SU-DHL-6 (cell line): Measurements from ENCODE around the gene CLDN6.

Experiments used
- H2AFZ ChIP-seq: fragments of 200-600 bp; sonication (generic); 2 replicates; pipeline ENCODE4 v1.6.1; 2014; ENCODE audit warnings: low read depth, mild to moderate bottlenecking, moderate library complexity, mixed read lengths, antibody characterized with exemption, low read length; ENCODE audit not compliant: severe bottlenecking
- H3F3A ChIP-seq: fragments of 200-600 bp; shearing (Covaris generic); 2 replicates; pipeline ENCODE4 v1.6.0; 2016; ENCODE audit warnings: antibody characterized with exemption, mild to moderate bottlenecking; ENCODE audit not compliant: insufficient read depth
- H3K27ac ChIP-seq: fragments of 200-600 bp; sonication (generic); 2 replicates; pipeline ENCODE4 v1.5.1; 2016; ENCODE audit warnings: low read depth, mild to moderate bottlenecking, low read length, moderate library complexity, mixed read lengths
- H3K27me3 ChIP-seq: fragments of 200-600 bp; sonication (generic), shearing (Covaris generic); 2 replicates; pipeline ENCODE4 v1.6.0; 2014; ENCODE audit warnings: mild to moderate bottlenecking, low read length
- H3K36me3 ChIP-seq: fragments of 200-600 bp; sonication (generic); 2 replicates; pipeline ENCODE4 v1.6.1; 2014; ENCODE audit warnings: mild to moderate bottlenecking, low read length, mixed read lengths
- H3K4me2 ChIP-seq: fragments of 300-600, 200-600 bp; shearing (Covaris generic), sonication (generic); 2 replicates; pipeline ENCODE4 v1.6.0; 2014; ENCODE audit warnings: low read length, low read depth, mild to moderate bottlenecking; ENCODE audit not compliant: poor library complexity, severe bottlenecking
- H3K4me3 ChIP-seq: fragments of 200-600 bp; sonication (generic); 2 replicates; pipeline ENCODE4 v1.5.1; 2014; ENCODE audit warnings: antibody characterized with exemption, low read length, mild to moderate bottlenecking, mixed read lengths; ENCODE audit not compliant: insufficient read depth, poor library complexity, severe bottlenecking
- H3K79me2 ChIP-seq: fragments of 200-600 bp; sonication (generic); 2 replicates; pipeline ENCODE4 v1.6.1; 2014; ENCODE audit warnings: mild to moderate bottlenecking, low read length, moderate library complexity; ENCODE audit not compliant: insufficient read depth
- H3K9ac ChIP-seq: fragments of 200-600 bp; sonication (generic); 2 replicates; pipeline ENCODE4 v1.7.0; 2014; ENCODE audit warnings: mild to moderate bottlenecking, low read length
- H3K9me2 ChIP-seq: fragments of 200-600 bp; sonication (generic); replicated peaks from 2 replicates; pipeline ENCODE4 v1.6.1; 2014; ENCODE audit warnings: low read length; ENCODE audit not compliant: insufficient read depth
- H3K9me3 ChIP-seq: fragments of 200-600 bp; sonication (generic); 2 replicates; pipeline ENCODE4 v1.6.1; 2014; ENCODE audit warnings: low read length, mixed read lengths; ENCODE audit not compliant: insufficient read depth
- H4K20me1 ChIP-seq: fragments of 200-600 bp; sonication (generic); 2 replicates; pipeline ENCODE4 v1.6.1; 2014; ENCODE audit warnings: low read depth, mild to moderate bottlenecking, antibody characterized with exemption, low read length, moderate library complexity, mixed read lengths
- EZH2phosphoT487 ChIP-seq: fragments of 200-600 bp; sonication (generic), shearing (Covaris generic); conservative IDR thresholded peaks from 2 replicates; pipeline ENCODE4 v1.6.1; 2018; ENCODE audit warnings: mild to moderate bottlenecking, antibody characterized with exemption, low read length, moderate library complexity, mixed read lengths
- TF ChIP-seq, protein P1 (sequence below): fragments of 200-600 bp; sonication (generic); IDR thresholded peaks from one replicate; pipeline ENCODE4 v1.5.1; 2017; ENCODE audit warnings: antibody characterized with exemption, mild to moderate bottlenecking, low read length, moderate library complexity; ENCODE audit not compliant: insufficient read depth, poor library complexity, severe bottlenecking

CLDN6 gene

DNA sequence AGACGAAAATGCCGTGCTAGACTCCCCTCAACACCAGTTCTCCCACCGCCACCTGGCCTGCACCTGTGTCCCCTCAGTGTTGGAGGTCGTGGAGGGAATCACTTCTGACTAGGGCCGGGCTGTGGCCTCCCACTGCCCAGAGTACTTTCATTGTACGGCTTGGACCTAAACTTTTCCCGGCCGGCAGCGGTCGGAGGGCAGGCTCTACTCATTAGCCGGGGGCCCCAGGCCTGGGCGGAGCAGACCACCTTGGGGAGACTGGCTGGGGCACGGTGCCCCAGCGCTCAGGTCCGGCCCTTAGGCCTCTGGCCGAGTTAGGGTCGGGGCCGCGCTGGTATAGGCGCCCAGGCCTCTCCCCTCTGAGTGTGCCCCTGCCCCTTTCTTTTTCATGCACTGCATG, 639 bp downstream of the CLDN6 start:
- peaks cover 9% of the 10 kb centered on the region for H3F3A ChIP-seq
- no peaks in the 10 kb centered on the region for H3K36me3 ChIP-seq
- no peaks in the 10 kb centered on the region for H3K79me2 ChIP-seq
- H3K9me3 ChIP-seq, result no peaks in the 10 kb centered on the region
- H3K9me2 ChIP-seq, result no peaks in the 10 kb centered on the region
- H3K9ac ChIP-seq, result no peak overlapping the region
- TF ChIP-seq, protein P1, sequence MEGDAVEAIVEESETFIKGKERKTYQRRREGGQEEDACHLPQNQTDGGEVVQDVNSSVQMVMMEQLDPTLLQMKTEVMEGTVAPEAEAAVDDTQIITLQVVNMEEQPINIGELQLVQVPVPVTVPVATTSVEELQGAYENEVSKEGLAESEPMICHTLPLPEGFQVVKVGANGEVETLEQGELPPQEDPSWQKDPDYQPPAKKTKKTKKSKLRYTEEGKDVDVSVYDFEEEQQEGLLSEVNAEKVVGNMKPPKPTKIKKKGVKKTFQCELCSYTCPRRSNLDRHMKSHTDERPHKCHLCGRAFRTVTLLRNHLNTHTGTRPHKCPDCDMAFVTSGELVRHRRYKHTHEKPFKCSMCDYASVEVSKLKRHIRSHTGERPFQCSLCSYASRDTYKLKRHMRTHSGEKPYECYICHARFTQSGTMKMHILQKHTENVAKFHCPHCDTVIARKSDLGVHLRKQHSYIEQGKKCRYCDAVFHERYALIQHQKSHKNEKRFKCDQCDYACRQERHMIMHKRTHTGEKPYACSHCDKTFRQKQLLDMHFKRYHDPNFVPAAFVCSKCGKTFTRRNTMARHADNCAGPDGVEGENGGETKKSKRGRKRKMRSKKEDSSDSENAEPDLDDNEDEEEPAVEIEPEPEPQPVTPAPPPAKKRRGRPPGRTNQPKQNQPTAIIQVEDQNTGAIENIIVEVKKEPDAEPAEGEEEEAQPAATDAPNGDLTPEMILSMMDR, result no peak
- no peak for TF ChIP-seq EZH2phosphoT487
- no peaks in the 10 kb centered on the region for H4K20me1 ChIP-seq
- H3K27me3 ChIP-seq, result no peaks in the 10 kb centered on the region
- no peak overlapping the region for H3K4me2 ChIP-seq
- no peak overlapping the region for H3K4me3 ChIP-seq
- H3K27ac ChIP-seq, result no peak overlapping the region
- no peak overlapping the region for H2AFZ ChIP-seq

DNA sequence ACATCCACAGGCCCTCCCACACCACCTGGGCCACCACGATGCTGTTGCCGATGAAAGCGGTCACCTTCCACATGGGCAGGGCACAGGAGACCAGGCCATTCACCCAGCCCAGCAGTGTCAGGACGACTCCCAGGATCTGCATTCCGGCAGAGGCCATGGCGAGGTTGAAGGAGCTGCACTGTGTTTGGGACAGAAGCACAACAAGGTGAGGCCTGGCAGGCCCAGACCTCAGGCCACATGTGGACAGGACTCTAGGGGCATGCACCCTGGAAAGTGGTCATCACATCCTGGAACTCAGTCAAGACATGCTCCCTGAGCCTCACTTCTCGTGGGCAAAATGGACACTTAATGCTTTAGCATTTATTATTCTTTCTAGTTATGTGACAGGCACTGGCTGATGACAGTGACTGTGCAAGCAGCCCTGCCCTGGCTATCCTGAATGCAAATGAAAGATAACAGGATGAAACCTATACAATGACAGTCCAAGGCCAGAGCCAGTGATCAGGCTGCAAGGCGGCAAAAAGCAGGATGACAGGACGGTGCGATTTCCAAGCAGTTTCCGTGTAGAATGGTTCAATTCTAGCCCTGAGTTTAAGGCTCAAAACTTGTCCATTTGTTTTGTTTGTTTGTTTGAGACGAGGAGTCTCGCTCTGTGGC, 2.0 kb downstream of the CLDN6 start:
- no peak overlapping the region for H3K9ac ChIP-seq
- H4K20me1 ChIP-seq, result no peaks in the 10 kb centered on the region

DNA sequence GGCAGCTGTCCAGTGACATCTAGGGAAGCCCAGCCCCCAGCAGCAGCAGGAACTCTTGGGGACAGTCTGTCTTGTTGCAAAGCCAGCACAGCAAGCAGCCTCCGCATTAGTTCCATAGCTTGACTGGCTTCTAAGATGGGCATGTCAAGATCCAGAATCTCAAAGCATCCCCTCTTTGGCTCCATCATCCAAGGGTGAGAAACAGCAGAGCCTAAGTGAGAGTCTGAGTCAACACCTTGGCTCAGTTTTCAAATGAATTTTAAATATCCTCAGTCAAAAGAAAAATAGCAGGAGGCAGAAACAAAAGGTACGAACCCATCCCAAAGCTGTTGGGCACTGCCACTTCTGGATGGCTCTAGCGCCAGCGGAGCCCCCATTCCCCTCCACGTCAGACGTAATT, 3.0 kb downstream of the CLDN6 start:
- Histone ChIP-seq H3K36me3 (no peaks in the 10 kb centered on the region), H3K9me3 (no peaks in the 10 kb centered on the region), H3F3A (no peaks in the 10 kb centered on the region), H3K4me2 (no peak overlapping the region), H3K27ac (no peak overlapping the region), H3K79me2 (no peaks in the 10 kb centered on the region), H3K9me2 (no peaks in the 10 kb centered on the region), H3K9ac (no peak overlapping the region), H3K27me3 (no peaks in the 10 kb centered on the region), H2AFZ (no peak overlapping the region), H4K20me1 (no peaks in the 10 kb centered on the region), H3K4me3 (no peak overlapping the region)
- no peak for TF ChIP-seq EZH2phosphoT487
- TF ChIP-seq, protein P1, result no peak

More for the DNA sequence above, 2.0 kb downstream of the CLDN6 start:
- Histone ChIP-seq H2AFZ (no peak overlapping the region), H3K79me2 (no peaks in the 10 kb centered on the region), H3K4me2 (no peak overlapping the region), H3K9me3 (no peaks in the 10 kb centered on the region), H3K9me2 (no peaks in the 10 kb centered on the region), H3K27me3 (no peaks in the 10 kb centered on the region), H3F3A (no peaks in the 10 kb centered on the region), H3K36me3 (no peaks in the 10 kb centered on the region), H3K27ac (no peak overlapping the region), H3K4me3 (no peak overlapping the region)
- TF ChIP-seq, protein P1, result no peak
- no peak for TF ChIP-seq EZH2phosphoT487
